H1 (cell line): ENCODE measurements around the gene ABCB10. TPM values are rescaled to one million over a fixed set of nuclear protein-coding genes. Genes with fewer than 3 reads are reported as not detected.

ENCODE experiments used
- CTCF ChIA-PET: fragments of 300-600 bp; sonication (Branson Sonifier 250); formaldehyde crosslinking; loops from one replicate; lab custom pipeline; 2021; ENCODE audit not compliant: partially characterized antibody; lab: Charles Lee
- POLR2A ChIA-PET: fragments of 300-600 bp; sonication (Branson Sonifier 250); formaldehyde crosslinking; loops from one replicate; lab custom pipeline; 2021; ENCODE audit warnings: inconsistent platforms; ENCODE audit not compliant: partially characterized antibody; lab: Charles Lee
- DNase-seq, 2 experiments: peaks; one replicate each; pipeline versions ENCODE4 v3.0.0 to v3.0.0-alpha.2; 2010 to 2022; ENCODE audit warnings: low spot score in 2 of 2, low read depth in 1 of 2, mixed read lengths in 1 of 2
- FAIRE-seq: peaks from 2 replicates; lab custom pipeline; 2011; peaks lifted over from hg19 to GRCh38; lab: Jason Lieb, UNC
- H2AFZ ChIP-seq: 2 replicates; pipeline ENCODE4 v1.8.1; 2012; ENCODE audit warnings: low read length, inconsistent platforms
- H2AK5ac ChIP-seq: 2 replicates; pipeline ENCODE4 v1.6.1; 2013; ENCODE audit warnings: low read depth, low read length
- H2BK120ac ChIP-seq: replicated peaks from 2 replicates; pipeline ENCODE3; 2013; ENCODE audit warnings: low read depth, low read length, inconsistent platforms
- H2BK12ac ChIP-seq: 2 replicates; pipeline ENCODE4 v1.6.1; 2013; ENCODE audit warnings: low read depth, low read length
- H2BK15ac ChIP-seq: 2 replicates; pipeline ENCODE4 v1.6.1; 2013; ENCODE audit warnings: low read length
- H2BK20ac ChIP-seq: 2 replicates; pipeline ENCODE4 v1.6.1; 2013; ENCODE audit warnings: low read length
- H2BK5ac ChIP-seq: 2 replicates; pipeline ENCODE4 v1.6.1; 2013; ENCODE audit warnings: low read depth, low read length
- H3K14ac ChIP-seq: 2 replicates; pipeline ENCODE4 v1.6.1; 2013; ENCODE audit warnings: inconsistent platforms; ENCODE audit not compliant: insufficient read length
- H3K18ac ChIP-seq: 2 replicates; pipeline ENCODE4 v1.6.1; 2013; ENCODE audit warnings: low read length; ENCODE audit errors: extremely low read depth
- H3K23ac ChIP-seq: 2 replicates; pipeline ENCODE4 v1.6.1; 2013; ENCODE audit warnings: inconsistent platforms; ENCODE audit not compliant: insufficient read length
- H3K23me2 ChIP-seq: 2 replicates; pipeline ENCODE4 v1.6.1; 2013; ENCODE audit warnings: low read depth, low read length
- H3K27ac ChIP-seq: 2 replicates; pipeline ENCODE4 v1.6.1; 2011; ENCODE audit warnings: low read depth, low read length, inconsistent platforms
- H3K27me3 ChIP-seq, 4 experiments: replicated peaks in 1 of 4; 1 replicate in 1 of 4; 2 replicates in 3 of 4; pipeline versions ENCODE4 v1.6.1 to v1.8.1; 2011 to 2013; ENCODE audit warnings: low read length in 3 of 4, mild to moderate bottlenecking in 3 of 4, inconsistent platforms in 2 of 4, mixed read lengths in 2 of 4, moderate library complexity in 1 of 4; ENCODE audit not compliant: control insufficient read depth in 3 of 4, insufficient read depth in 3 of 4; ENCODE audit errors: extremely low read depth in 1 of 4
- H3K36me3 ChIP-seq, 4 experiments: 2 replicates each; pipeline versions ENCODE4 v1.6.1 to v1.8.1; 2011 to 2013; ENCODE audit warnings: mild to moderate bottlenecking in 4 of 4, low read length in 3 of 4, moderate library complexity in 2 of 4, control low read depth in 1 of 4, inconsistent platforms in 1 of 4; ENCODE audit not compliant: insufficient read depth in 4 of 4, control insufficient read depth in 2 of 4
- H3K4ac ChIP-seq: replicated peaks from 2 replicates; pipeline ENCODE3; 2013; ENCODE audit warnings: low read length, low read depth, mixed read lengths, inconsistent platforms; ENCODE audit not compliant: insufficient read length
- H3K4me1 ChIP-seq, 4 experiments: replicated peaks in 1 of 4; 1 replicate in 1 of 4; 2 replicates in 3 of 4; pipeline versions ENCODE4 v1.6.1 to v1.8.1; 2011 to 2013; ENCODE audit warnings: low read length in 3 of 4, inconsistent platforms in 2 of 4, mixed read lengths in 1 of 4; ENCODE audit not compliant: insufficient read depth in 4 of 4, control insufficient read depth in 3 of 4
- H3K4me2 ChIP-seq, 2 experiments: 2 replicates each; pipeline versions ENCODE4 v1.6.1 to v1.8.1; 2011 to 2013; ENCODE audit warnings: low read depth in 2 of 2, low read length in 2 of 2, control low read depth in 1 of 2, inconsistent platforms in 1 of 2, mild to moderate bottlenecking in 1 of 2; ENCODE audit not compliant: insufficient read depth in 1 of 2
- H3K4me3 ChIP-seq, 4 experiments: fragments of 200-600, 300-600 bp in 1 of 4; sonication (generic), shearing (Covaris generic), sonication (Bioruptor Twin) in 1 of 4; 2 replicates each; pipeline versions ENCODE4 v1.5.1 to v1.8.1; 2011 to 2016; ENCODE audit warnings: low read length in 4 of 4, low read depth in 3 of 4, control low read depth in 2 of 4, inconsistent platforms in 2 of 4, mild to moderate bottlenecking in 2 of 4, mixed read lengths in 1 of 4, moderate library complexity in 1 of 4; ENCODE audit not compliant: insufficient read depth in 2 of 4; ENCODE audit errors: extremely low read depth in 1 of 4
- H3K56ac ChIP-seq: replicated peaks from 2 replicates; pipeline ENCODE3; 2013; ENCODE audit warnings: low read depth, mild to moderate bottlenecking, mixed read lengths, low read length, inconsistent platforms; ENCODE audit not compliant: insufficient read length
- H3K79me1 ChIP-seq: 2 replicates; pipeline ENCODE4 v1.6.1; 2013; ENCODE audit warnings: low read depth, low read length, control low read depth
- H3K79me2 ChIP-seq, 2 experiments: 2 replicates each; pipeline versions ENCODE4 v1.6.1 to v1.8.1; 2012 to 2013; ENCODE audit warnings: low read length in 2 of 2, mild to moderate bottlenecking in 2 of 2, inconsistent platforms in 1 of 2; ENCODE audit not compliant: insufficient read depth in 2 of 2, control insufficient read depth in 1 of 2
- H3K9ac ChIP-seq, 4 experiments: replicated peaks in 1 of 4; 1 replicate in 1 of 4; 2 replicates in 3 of 4; pipeline versions ENCODE4 v1.6.1 to v1.8.1; 2011 to 2013; ENCODE audit warnings: low read depth in 3 of 4, low read length in 3 of 4, control low read depth in 2 of 4, mild to moderate bottlenecking in 2 of 4, moderate library complexity in 2 of 4, inconsistent platforms in 1 of 4; ENCODE audit errors: extremely low read depth in 1 of 4
- H3K9me3 ChIP-seq, 2 experiments: 2 replicates each; pipeline versions ENCODE4 v1.6.1 to v1.8.1; 2012 to 2013; ENCODE audit warnings: mild to moderate bottlenecking in 2 of 2, moderate library complexity in 2 of 2, control low read depth in 1 of 2, inconsistent platforms in 1 of 2, low read depth in 1 of 2, low read length in 1 of 2, mixed read lengths in 1 of 2; ENCODE audit not compliant: insufficient read depth in 2 of 2
- H4K20me1 ChIP-seq, 2 experiments: replicated peaks in 1 of 2; 2 replicates each; pipeline versions ENCODE3 to v1.8.1; 2011 to 2013; ENCODE audit warnings: inconsistent platforms in 2 of 2, low read length in 2 of 2, mild to moderate bottlenecking in 1 of 2; ENCODE audit not compliant: insufficient read depth in 2 of 2, control insufficient read depth in 1 of 2
- H4K5ac ChIP-seq: 2 replicates; pipeline ENCODE4 v1.6.1; 2013; ENCODE audit warnings: low read length, low read depth, mixed read lengths, inconsistent platforms; ENCODE audit not compliant: insufficient read length
- H4K8ac ChIP-seq: 2 replicates; pipeline ENCODE4 v1.8.0; 2013; ENCODE audit warnings: mild to moderate bottlenecking, moderate library complexity, low read length, inconsistent platforms; ENCODE audit not compliant: insufficient read depth; ENCODE audit errors: extremely low read depth
- H4K91ac ChIP-seq: replicated peaks from 2 replicates; pipeline ENCODE3; 2013; ENCODE audit warnings: low read length, mixed read lengths, inconsistent platforms; ENCODE audit not compliant: insufficient read length
- ASH2L ChIP-seq: fragments of 200-600, 300-600 bp; sonication (generic); IDR thresholded peaks from one replicate; pipeline ENCODE4 v1.7.1; 2017; ENCODE audit warnings: low read length
- BACH1 ChIP-seq: IDR thresholded peaks from 2 replicates; pipeline ENCODE4 v1.6.1; 2012; ENCODE audit warnings: low read length, improper control_type of control experiment
- GABPA ChIP-seq: IDR thresholded peaks from 2 replicates; pipeline ENCODE4 v1.6.1; 2011; ENCODE audit warnings: mild to moderate bottlenecking, low read length, moderate library complexity, borderline replicate concordance; ENCODE audit not compliant: insufficient read depth
- KDM1A ChIP-seq: fragments of 200-600, 300-600 bp; sonication (generic); IDR thresholded peaks from 2 replicates; pipeline ENCODE4 v1.7.1; 2016; ENCODE audit warnings: mild to moderate bottlenecking, low read length, borderline replicate concordance
- KDM5A ChIP-seq: fragments of 200-600 bp; IDR thresholded peaks from 2 replicates; pipeline ENCODE4 v1.7.1; 2012; ENCODE audit warnings: mild to moderate bottlenecking, low read length, inconsistent platforms, mixed read lengths
- PHF8 ChIP-seq: fragments of 200-600 bp; sonication (generic); conservative IDR thresholded peaks from 2 replicates; pipeline ENCODE4 v1.7.1; 2012; ENCODE audit warnings: low read depth, mild to moderate bottlenecking, inconsistent platforms, low read length, moderate library complexity
- SIX5 ChIP-seq: IDR thresholded peaks from 2 replicates; pipeline ENCODE4 v1.6.1; 2011; ENCODE audit warnings: mild to moderate bottlenecking, low read depth, low read length
- SUZ12 ChIP-seq: fragments of 200-600 bp; sonication (generic); IDR thresholded peaks from 2 replicates; pipeline ENCODE4 v1.6.1; 2012; ENCODE audit warnings: mild to moderate bottlenecking, inconsistent platforms, low read length, moderate library complexity, mixed read lengths
- TAF1 ChIP-seq: IDR thresholded peaks from 2 replicates; pipeline ENCODE4 v1.6.1; 2011; ENCODE audit warnings: mild to moderate bottlenecking, low read depth, low read length
- TCF12 ChIP-seq: IDR thresholded peaks from 2 replicates; pipeline ENCODE4 v1.6.1; 2011; ENCODE audit warnings: low read depth, mild to moderate bottlenecking, low read length
- YY1 ChIP-seq: IDR thresholded peaks from 2 replicates; pipeline ENCODE4 v1.6.1; 2011; ENCODE audit warnings: low read depth, mild to moderate bottlenecking, low read length
- WGBS, 2 experiments: shearing (Covaris generic) in 1 of 2; methylation state at CpG; one replicate each; pipeline versions ENCODE4 v1.1.6 to v1.1.7; 2013 to 2015; ENCODE audit warnings: low lambda C conversion rate in 2 of 2, mixed read lengths in 2 of 2, inconsistent platforms in 1 of 2, low coverage in 1 of 2, missing lambda C conversion rate in 1 of 2; ENCODE audit not compliant: insufficient replicate concordance in 2 of 2, insufficient coverage in 1 of 2, insufficient read length in 1 of 2; ENCODE audit errors: extremely low coverage in 1 of 2, missing lambda C conversion rate in 1 of 2; 5-methylcytosine and 5-hydroxymethylcytosine counted together
- polyA plus RNA-seq, 7 experiments: library from polyadenylated mRNA; depleted of rRNA in 3 of 7; stranded (reverse) in 5 of 7; unstranded in 2 of 7; fragments of >200 nt in 5 of 7; fragments of 200-250 nt in 2 of 7; gene quantifications; 1 replicate in 5 of 7; 2 replicates in 1 of 7; 4 replicates in 1 of 7; pipeline versions ENCODE4 v1.2.1 to v1.2.3, GENCODE V29; 2011 to 2013; ENCODE audit warnings: missing spikeins in 2 of 7, mixed read lengths in 2 of 7
- total RNA-seq: library from RNA; stranded (reverse); fragmentation: NEBNext Ultra II Directional; extraction: Animal tissue kit (Norgen Biotek cat#: 25700); gene quantifications from 2 replicates; pipeline ENCODE4 v1.2.1, GENCODE V29; 2021
- TF ChIP-seq, protein P1 (sequence below), 3 experiments: IDR thresholded peaks; 1 replicate in 2 of 3; 2 replicates in 1 of 3; pipeline versions ENCODE4 v1.5.1 to v1.6.1; 2011; ENCODE audit warnings: low read length in 3 of 3, mild to moderate bottlenecking in 3 of 3, inconsistent platforms in 2 of 3, low read depth in 1 of 3, moderate library complexity in 1 of 3; ENCODE audit not compliant: insufficient read depth in 1 of 3; ENCODE audit errors: control extremely low read depth in 1 of 3

The ABCB10 gene
- total and polyA plus RNA-seq, 2 of the 8 experiments (the other 6 are each of a cell fraction or from before 2014, with no cell fraction given) = 3.6 to 11.9 TPM

DNA sequence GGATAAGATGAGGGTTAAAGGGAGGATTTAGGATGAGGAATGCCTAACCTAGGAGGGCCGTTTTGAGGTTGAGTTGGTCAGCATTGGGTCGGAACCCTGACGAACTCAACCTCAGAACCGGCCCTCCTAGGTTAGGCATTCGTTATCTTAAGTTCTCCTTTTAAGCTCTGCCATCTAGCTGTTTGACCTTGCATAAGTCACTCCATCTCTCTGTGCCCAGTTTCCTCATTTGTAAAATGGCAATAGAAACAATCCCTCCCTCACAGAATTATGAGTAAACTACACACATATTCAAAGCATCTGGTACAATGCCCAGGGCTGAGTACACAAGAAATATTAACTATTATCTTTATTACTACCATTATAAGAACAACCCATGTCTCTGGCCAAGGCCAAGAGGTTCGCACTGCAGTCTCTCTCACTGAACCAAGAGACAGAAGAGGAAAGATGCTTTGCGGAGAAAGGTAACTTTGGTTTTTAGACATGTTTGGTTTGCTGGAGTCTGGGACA lies 4.8 kb downstream of the ABCB10 start:
- Histone ChIP-seq H3K36me3 (no peaks in the 10 kb centered on the region), H3K79me1 (peaks cover 3% of the 10 kb centered on the region), H3K79me2 (peaks cover 0 to 21% of the 10 kb centered on the region in 2 experiments; a peak in 2 of 4 replicates), H3K4me2 (no peak overlapping the region), H2BK5ac (no peak overlapping the region), H3K27ac (no peak overlapping the region), H4K5ac (no peak overlapping the region), H3K23ac (no peak overlapping the region), H2BK120ac (no peak overlapping the region), H4K91ac (no peak overlapping the region), H2BK12ac (no peak overlapping the region), H2AK5ac (no peak overlapping the region), H3K9me3 (no peaks in the 10 kb centered on the region), H2BK20ac (no peak overlapping the region), H3K56ac (no peak overlapping the region), H3K14ac (no peak overlapping the region), H3K27me3 (no peaks in the 10 kb centered on the region; a peak in 1 of 7 replicates), H3K18ac (no peak overlapping the region), H3K4me1 (peaks cover 0 to 6% (median under 1%) of the 10 kb centered on the region in 4 experiments; a peak in 3 of 7 replicates), H3K4me3 (no peak overlapping the region), H2BK15ac (no peak overlapping the region), H2AFZ (no peak overlapping the region), H4K8ac (no peak overlapping the region), H3K9ac (no peak overlapping the region), H3K23me2 (no peaks in the 10 kb centered on the region), H4K20me1 (peaks cover 3 to 4% of the 10 kb centered on the region in 2 experiments), H3K4ac (no peak overlapping the region)
- ChIA-PET CTCF (no interaction called here), POLR2A (interaction anchor here (0.6 kb wide), 1 partner anchor 496 kb away, joined by 3 read pairs; no protein-coding TSS in a partner anchor)
- TF ChIP-seq GABPA = no peak
- no peak for TF ChIP-seq PHF8
- no peak for TF ChIP-seq TCF12
- TF ChIP-seq SIX5 = no peak
- no peak for TF ChIP-seq SUZ12
- TF ChIP-seq KDM1A = no peak
- TF ChIP-seq KDM5A = no peak
- no peak for TF ChIP-seq YY1
- TF ChIP-seq, protein P1, sequence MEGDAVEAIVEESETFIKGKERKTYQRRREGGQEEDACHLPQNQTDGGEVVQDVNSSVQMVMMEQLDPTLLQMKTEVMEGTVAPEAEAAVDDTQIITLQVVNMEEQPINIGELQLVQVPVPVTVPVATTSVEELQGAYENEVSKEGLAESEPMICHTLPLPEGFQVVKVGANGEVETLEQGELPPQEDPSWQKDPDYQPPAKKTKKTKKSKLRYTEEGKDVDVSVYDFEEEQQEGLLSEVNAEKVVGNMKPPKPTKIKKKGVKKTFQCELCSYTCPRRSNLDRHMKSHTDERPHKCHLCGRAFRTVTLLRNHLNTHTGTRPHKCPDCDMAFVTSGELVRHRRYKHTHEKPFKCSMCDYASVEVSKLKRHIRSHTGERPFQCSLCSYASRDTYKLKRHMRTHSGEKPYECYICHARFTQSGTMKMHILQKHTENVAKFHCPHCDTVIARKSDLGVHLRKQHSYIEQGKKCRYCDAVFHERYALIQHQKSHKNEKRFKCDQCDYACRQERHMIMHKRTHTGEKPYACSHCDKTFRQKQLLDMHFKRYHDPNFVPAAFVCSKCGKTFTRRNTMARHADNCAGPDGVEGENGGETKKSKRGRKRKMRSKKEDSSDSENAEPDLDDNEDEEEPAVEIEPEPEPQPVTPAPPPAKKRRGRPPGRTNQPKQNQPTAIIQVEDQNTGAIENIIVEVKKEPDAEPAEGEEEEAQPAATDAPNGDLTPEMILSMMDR (IDR thresholded peaks at IDR 0.05; ENCODE audit: control extremely low read depth in 1 of 3, insufficient read depth in 1 of 3, low read depth in 1 of 3, low read length in 3 of 3) = no peak
- TF ChIP-seq BACH1 = no peak
- TF ChIP-seq TAF1 = no peak
- TF ChIP-seq ASH2L = no peak
- WGBS, 2 experiments = 95% methylated on average over 7 of the region's 7 CpGs; no CpG with 5 or more reads in 1 of the 2 experiments
- DNase-seq (no peak), FAIRE-seq (no peak)
